Limb (tissue), 2 donors: ENCODE measurements around the gene ARFGAP1.
A peak's percentile ranks its signal among the peaks of the same experiment; 100 is the strongest.
"Not testable (repeated sequence)": the region's sequence is repeated elsewhere in the genome, so short reads cannot be mapped to it uniquely, and the experiment has no call there.

Experiments used
- DNase-seq, 2 donors: peaks; one replicate each; pipeline ENCODE4 v3.0.0-alpha.2; 2016; ENCODE audit errors: extremely low spot score in 2 of 2

Gene ARFGAP1

GRCh38 chr20:63290136-63290676, 17.6 kb downstream of the ARFGAP1 start:
- no peak for DNase-seq

- peak in 1 of 2 donors; percentile 70 for DNase-seq
These were observed 18.3 kb downstream of the ARFGAP1 start for GRCh38 chr20:63290677-63291472.

GRCh38 chr20:63291811-63292210, 19.2 kb downstream of the ARFGAP1 start:
- no peak for DNase-seq

GRCh38 chr20:63292292-63292701, 19.7 kb downstream of the ARFGAP1 start:
- no peak for DNase-seq

- DNase-seq = no peak
These were observed 20.3 kb downstream of the ARFGAP1 start, which contains the start of gene COL20A1 for GRCh38 chr20:63292904-63293303. Gene COL20A1 (plus strand): TSS chr20:63293186. CDS start chr20:63295108, 1,922 bp downstream.

- no peak for DNase-seq
These were observed 20.8 kb downstream of the ARFGAP1 start for GRCh38 chr20:63293456-63293855.

GRCh38 chr20:63293871-63294535, 21.4 kb downstream of the ARFGAP1 start:
- DNase-seq = no peak

- DNase-seq = no peak
These were observed 21.9 kb downstream of the ARFGAP1 start for GRCh38 chr20:63294536-63294900.

GRCh38 chr20:63295018-63295417, 22.4 kb downstream of the ARFGAP1 start:
- no peak for DNase-seq

- DNase-seq = no peak
These were observed 22.8 kb downstream of the ARFGAP1 start for GRCh38 chr20:63295422-63295821.

GRCh38 chr20:63295846-63296245, 23.2 kb downstream of the ARFGAP1 start:
- no peak for DNase-seq

GRCh38 chr20:63296531-63297299, 24.1 kb downstream of the ARFGAP1 start:
- no peak for DNase-seq

GRCh38 chr20:63297371-63297781, 24.8 kb downstream of the ARFGAP1 start:
- no peak for DNase-seq

GRCh38 chr20:63297796-63298572, 25.4 kb downstream of the ARFGAP1 start:
- DNase-seq = no peak

- no peak for DNase-seq
These were observed 26.2 kb downstream of the ARFGAP1 start for GRCh38 chr20:63298731-63299312.

GRCh38 chr20:63301671-63302070, 29.1 kb downstream of the ARFGAP1 start:
- DNase-seq = no peak

GRCh38 chr20:63303095-63303666, 30.6 kb downstream of the ARFGAP1 start:
- no peak for DNase-seq

GRCh38 chr20:63305393-63305792, 32.8 kb downstream of the ARFGAP1 start:
- DNase-seq = no peak

GRCh38 chr20:63305933-63306672, 33.5 kb downstream of the ARFGAP1 start:
- not testable (repeated sequence) for DNase-seq
